SK-N-SH treated with all-trans-retinoic acid at 6 μM for 48 hours (cell line): ENCODE data around the gene IER3.
"Not testable (repeated sequence)": the region's sequence is repeated elsewhere in the genome, so short reads cannot be mapped to it uniquely, and the experiment has no call there.

Experiments used
- ATAC-seq: fragments of 200-7000 bp; cut with Tn5 transposase; 3 replicates; pipeline ENCODE4 v1.9.1; 2020; ENCODE audit warnings: mild to moderate bottlenecking, moderate library complexity
- CSDC2 ChIP-seq: fragments of 250-450 bp; sonication (Bioruptor Pico); IDR thresholded peaks from 2 replicates; pipeline ENCODE4 v1.5.0; 2020; ENCODE audit warnings: mild to moderate bottlenecking, moderate library complexity
- CSRNP3 ChIP-seq: fragments of 250-450 bp; sonication (Bioruptor Pico); IDR thresholded peaks from 2 replicates; pipeline ENCODE4 v1.5.1; 2021; ENCODE audit warnings: mild to moderate bottlenecking, moderate library complexity
- ESRRG ChIP-seq: fragments of 250-450 bp; sonication (Bioruptor Pico); IDR thresholded peaks from 2 replicates; pipeline ENCODE4 v1.6.1; 2021; ENCODE audit warnings: mild to moderate bottlenecking
- GLIS3 ChIP-seq: fragments of 250-450 bp; sonication (Bioruptor Pico); IDR thresholded peaks from 2 replicates; pipeline ENCODE4 v1.5.0; 2020; ENCODE audit warnings: mild to moderate bottlenecking, moderate library complexity
- ISL1 ChIP-seq: fragments of 250-450 bp; sonication (Bioruptor Pico); IDR thresholded peaks from 2 replicates; pipeline ENCODE4 v2.1.2; 2022; ENCODE audit warnings: mild to moderate bottlenecking, moderate library complexity
- PATZ1 ChIP-seq: fragments of 250-450 bp; sonication (Bioruptor Pico); IDR thresholded peaks from 2 replicates; pipeline ENCODE4 v1.8.0; 2020; ENCODE audit warnings: mild to moderate bottlenecking, moderate library complexity, borderline replicate concordance
- RARB ChIP-seq: fragments of 250-450 bp; sonication (Bioruptor Pico); IDR thresholded peaks from 2 replicates; pipeline ENCODE4 v1.8.0; 2021; ENCODE audit warnings: mild to moderate bottlenecking, moderate library complexity
- SNAI2 ChIP-seq: fragments of 250-450 bp; sonication (Bioruptor Pico); IDR thresholded peaks from 2 replicates; pipeline ENCODE4 v1.5.0; 2020; ENCODE audit warnings: mild to moderate bottlenecking, moderate library complexity
- TCF4 ChIP-seq: fragments of 250-450 bp; sonication (Bioruptor Pico); IDR thresholded peaks from 2 replicates; pipeline ENCODE4 v1.8.0; 2021; ENCODE audit warnings: mild to moderate bottlenecking, moderate library complexity, borderline replicate concordance
- TOX ChIP-seq: fragments of 250-450 bp; sonication (Bioruptor Pico); IDR thresholded peaks from 2 replicates; pipeline ENCODE4 v1.8.0; 2021; ENCODE audit warnings: mild to moderate bottlenecking, moderate library complexity, borderline replicate concordance
- ZFP3 ChIP-seq: fragments of 250-450 bp; sonication (Bioruptor Pico); IDR thresholded peaks from 2 replicates; pipeline ENCODE4 v1.5.0; 2020; ENCODE audit warnings: mild to moderate bottlenecking, moderate library complexity
- ZFP30 ChIP-seq: fragments of 450-650 bp; formaldehyde crosslinking; IDR thresholded peaks from 2 replicates; pipeline ENCODE4 v1.5.0; 2022; ENCODE audit warnings: mild to moderate bottlenecking, moderate library complexity
- ZNF565 ChIP-seq: fragments of 450-650 bp; formaldehyde crosslinking; conservative IDR thresholded peaks from 2 replicates; pipeline ENCODE4 v1.5.0; 2020; ENCODE audit warnings: low read depth, mild to moderate bottlenecking, moderate library complexity
- ZNF8 ChIP-seq: fragments of 450-650 bp; formaldehyde crosslinking; IDR thresholded peaks from 2 replicates; pipeline ENCODE4 v1.5.0; 2020; ENCODE audit warnings: mild to moderate bottlenecking, moderate library complexity

The IER3 gene

GRCh38 chr6:30768634-30769087 is 24.3 kb upstream of the IER3 start:
- peak; percentile 3; the same call in 2 of the 3 replicates for ATAC-seq
- no peak for TF ChIP-seq CSDC2 (CRISPR knock-in tag)
- TF ChIP-seq ZFP3 (CRISPR knock-in tag): peak; percentile 9; the same call in 1 of the 2 replicates
- TF ChIP-seq CSRNP3 (CRISPR knock-in tag): peak; percentile 8; the same call in 1 of the 2 replicates

- ATAC-seq: no peak
These were observed 23.6 kb upstream of the IER3 start for GRCh38 chr6:30767944-30768301.

DNA sequence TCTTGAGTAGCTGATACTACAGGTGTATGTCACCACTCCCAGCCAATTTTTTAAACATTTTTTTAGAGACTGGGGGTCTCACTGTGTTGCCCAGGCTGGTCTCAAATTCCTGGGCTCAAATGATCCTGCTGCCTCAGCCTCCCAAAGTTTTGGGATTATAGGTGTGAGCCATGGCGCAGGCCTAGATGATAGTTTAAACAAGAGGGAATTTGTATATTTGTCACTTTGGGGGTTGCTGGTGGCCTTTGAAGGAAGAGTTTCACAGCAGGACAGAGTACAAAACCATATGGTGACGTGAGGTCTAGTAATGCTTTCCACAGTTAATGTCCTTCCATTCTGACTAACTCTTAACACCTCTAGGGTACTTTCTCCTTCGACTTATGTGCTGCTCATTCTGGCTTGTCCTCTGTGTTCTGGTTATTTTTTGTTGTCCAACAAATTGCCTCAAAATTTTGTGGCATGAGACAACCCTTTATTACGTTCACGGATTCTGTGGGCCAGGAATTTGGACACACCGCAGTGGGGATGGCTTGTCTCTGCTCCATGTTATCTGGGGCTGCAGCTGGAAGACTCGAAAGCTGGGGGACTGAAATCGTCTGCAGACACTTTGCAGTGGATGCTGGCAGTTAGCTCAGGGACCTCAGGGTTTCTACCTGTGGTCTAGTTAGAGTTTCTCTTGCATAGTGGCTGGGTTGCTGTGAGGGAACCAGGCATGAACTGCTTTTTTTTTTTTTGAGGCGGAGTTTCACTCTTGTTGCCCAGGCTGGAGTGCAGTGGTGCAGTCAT is 23.0 kb upstream of the IER3 start:
- ATAC-seq: no peak
- no peak for TF ChIP-seq ZFP3 (CRISPR knock-in tag)
- TF ChIP-seq ZFP30 (CRISPR knock-in tag): no peak
- TF ChIP-seq ZNF565 (CRISPR knock-in tag): no peak
- no peak for TF ChIP-seq GLIS3 (CRISPR knock-in tag)
- no peak for TF ChIP-seq CSDC2 (CRISPR knock-in tag)
- TF ChIP-seq RARB (CRISPR knock-in tag): no peak
- no peak for TF ChIP-seq PATZ1
- no peak for TF ChIP-seq TOX (CRISPR knock-in tag)
- TF ChIP-seq TCF4 (CRISPR knock-in tag): no peak

More at GRCh38 chr6:30767944-30768301, 23.6 kb upstream of the IER3 start:
- TF ChIP-seq ZNF8 (CRISPR knock-in tag) (no peak), ISL1 (no peak), ZFP3 (CRISPR knock-in tag) (no peak), ZNF565 (CRISPR knock-in tag) (no peak)
- TF ChIP-seq, all 23 proteins: peak for 0

GRCh38 chr6:30766461-30767157 is 22.3 kb upstream of the IER3 start:
- TF ChIP-seq ESRRG (CRISPR knock-in tag) (no peak), PATZ1 (no peak), SNAI2 (CRISPR knock-in tag) (0 out of 2 replicates have a peak, but pooled peaks have one; percentile 12), CSDC2 (CRISPR knock-in tag) (peak; percentile 71; the same call in 1 of the 2 replicates)
- ATAC-seq: no peak

DNA sequence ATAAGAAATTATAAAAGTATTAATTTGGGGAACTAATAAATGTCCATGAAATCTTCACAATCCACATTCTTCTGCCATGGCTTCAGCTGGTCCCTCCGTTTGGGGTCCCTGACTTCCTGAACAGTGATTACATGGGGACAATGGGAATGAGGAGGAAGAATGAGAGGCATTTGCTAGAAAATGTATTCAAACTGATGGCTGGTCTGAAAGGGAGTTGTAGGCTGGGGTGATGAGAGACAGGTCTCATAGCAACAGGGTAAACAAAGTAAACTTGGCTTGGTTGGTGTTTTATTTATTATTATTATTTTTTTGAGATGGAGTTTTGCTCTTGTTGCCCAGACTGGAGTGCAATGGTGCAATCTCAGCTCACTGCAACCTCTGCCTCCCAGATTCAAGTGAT is 21.1 kb upstream of the IER3 start:
- ATAC-seq: not testable (repeated sequence)

DNA sequence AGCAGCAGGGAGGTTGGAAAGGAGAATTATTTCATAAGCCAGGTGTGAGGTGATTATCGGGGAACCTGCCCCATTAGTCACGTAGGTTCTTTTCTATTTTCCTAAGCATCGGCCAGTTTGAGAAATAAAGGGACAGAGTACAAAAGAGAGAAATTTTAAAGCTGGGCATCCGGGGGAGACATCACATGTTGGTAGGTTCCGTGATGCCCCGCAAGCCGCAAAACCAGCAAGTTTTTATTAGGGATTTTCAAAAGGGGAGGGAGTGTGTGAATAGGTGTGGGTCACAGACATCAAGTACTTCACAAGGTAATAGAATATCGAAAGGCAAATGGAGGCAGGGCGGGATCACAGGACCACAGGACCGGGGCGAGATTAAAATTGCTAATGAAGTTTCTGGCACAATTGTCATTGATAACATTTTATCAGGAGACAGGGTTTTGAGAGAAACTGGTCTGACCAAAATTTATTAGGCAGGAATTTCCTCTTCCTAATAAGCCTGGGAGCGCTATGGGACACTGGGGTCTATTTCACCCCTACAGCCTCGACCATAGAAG is 20.2 kb upstream of the IER3 start:
- ATAC-seq: not testable (repeated sequence)
